Activated CD4-positive, alpha-beta memory T cell treated with anti-CD3 and anti-CD28 coated beads for 36 hours (primary cell): Measurements from ENCODE around the gene ACAP2. TPM values are rescaled to one million over a fixed set of nuclear protein-coding genes. Genes with fewer than 3 reads are reported as not detected.

Experiments used
- CTCF ChIA-PET: fragments of 350-600 bp; sonication (Branson Sonifier 250); formaldehyde crosslinking; loops from one replicate; lab custom pipeline; 2021; ENCODE audit warnings: antibody characterized with exemption, inconsistent platforms; lab: Charles Lee
- POLR2A ChIA-PET: fragments of 350-600 bp; sonication (Branson Sonifier 250); formaldehyde crosslinking; loops from one replicate; lab custom pipeline; 2021; ENCODE audit warnings: antibody characterized with exemption; lab: Charles Lee
- DNase-seq: peaks from one replicate; pipeline ENCODE4 v3.0.0-alpha.2; 2020
- H3K27ac Mint-ChIP-seq: one replicate; pipeline ENCODE4 v1.8.0; 2021; ENCODE audit warnings: mixed read lengths
- H3K27me3 Mint-ChIP-seq: one replicate; pipeline ENCODE4 v1.8.0; 2021; ENCODE audit warnings: mixed read lengths
- H3K36me3 Mint-ChIP-seq: one replicate; pipeline ENCODE4 v1.8.0; 2021; ENCODE audit warnings: mixed read lengths
- H3K4me1 Mint-ChIP-seq: one replicate; pipeline ENCODE4 v1.8.0; 2021; ENCODE audit warnings: low read depth, mixed read lengths
- H3K4me3 Mint-ChIP-seq: one replicate; pipeline ENCODE4 v1.8.0; 2021; ENCODE audit warnings: mild to moderate bottlenecking, mixed read lengths
- H3K9me3 Mint-ChIP-seq: one replicate; pipeline ENCODE4 v1.8.0; 2021; ENCODE audit warnings: mixed read lengths
- intact Hi-C: fragments of 100-400 bp; cut with micrococcal nuclease; formaldehyde crosslinking; loops from one replicate; pipeline ENCODE4 v1.15.1; 2023
- total RNA-seq, 2 experiments: library from RNA; stranded (reverse); gene quantifications; one replicate each; pipeline ENCODE4 v1.2.3, GENCODE V29; 2021

The ACAP2 gene
- total RNA-seq, 2 experiments from 2014 or later: 45.0 to 47.0 TPM

- DNase-seq: no peak
- ChIA-PET POLR2A (no interaction called here), CTCF (no interaction called here)
- intact Hi-C loops: no loop called here
- no peak overlapping the region for H3K4me3 Mint-ChIP-seq
- no peaks in the 10 kb centered on the region for H3K27me3 Mint-ChIP-seq
- peaks cover 20% of the 10 kb centered on the region for H3K4me1 Mint-ChIP-seq
- no peak overlapping the region for H3K27ac Mint-ChIP-seq
- H3K9me3 Mint-ChIP-seq: no peaks in the 10 kb centered on the region
- H3K36me3 Mint-ChIP-seq: peaks cover 2% of the 10 kb centered on the region
Measured at GRCh38 chr3:195265363-195265976, 177.3 kb downstream of the ACAP2 start.

DNA sequence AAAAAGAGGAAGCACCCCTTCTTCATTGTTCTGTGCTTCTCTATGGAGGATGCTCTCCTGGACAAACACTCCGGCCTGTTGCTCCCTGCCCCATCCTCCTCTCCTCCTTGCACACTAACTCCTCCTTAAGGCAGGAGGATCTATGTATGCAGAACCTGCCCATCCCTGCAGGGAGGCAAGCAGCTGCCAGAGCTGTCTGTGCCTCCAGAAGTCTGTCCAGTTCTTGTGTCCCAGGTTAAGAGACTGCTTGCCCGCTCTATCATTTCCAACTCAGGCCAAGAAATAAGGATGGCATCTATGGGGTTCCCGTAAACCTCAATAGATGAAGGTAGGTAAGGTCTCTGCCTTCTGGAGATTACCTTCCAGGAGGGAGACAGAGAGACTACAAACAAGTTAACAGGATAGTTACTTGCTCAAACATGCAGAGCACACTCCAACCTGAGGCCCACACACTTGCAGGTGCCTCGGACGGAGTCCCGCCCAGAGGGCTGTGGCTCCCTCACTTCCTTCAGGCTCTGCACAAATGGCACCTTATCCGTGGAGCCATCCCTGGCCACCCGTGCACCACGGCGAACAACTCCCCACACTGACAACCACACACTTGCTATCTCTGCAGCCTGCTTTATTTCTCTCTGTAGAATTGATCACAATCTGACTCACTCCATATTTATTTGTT is 178.8 kb downstream of the ACAP2 start:
- H3K36me3 Mint-ChIP-seq: peaks cover 2% of the 10 kb centered on the region
- ChIA-PET POLR2A (no interaction called here), CTCF (interaction anchor here (0.9 to 3.8 kb wide), 2 partner anchors 7 to 582 kb away, joined by 3 to 40 read pairs; partner anchors contain the start of gene XXYLT1)
- no peaks in the 10 kb centered on the region for H3K27me3 Mint-ChIP-seq
- no peak for DNase-seq
- H3K4me1 Mint-ChIP-seq: peaks cover 8% of the 10 kb centered on the region
- no peak overlapping the region for H3K27ac Mint-ChIP-seq
- no peaks in the 10 kb centered on the region for H3K9me3 Mint-ChIP-seq
- no peak overlapping the region for H3K4me3 Mint-ChIP-seq
- intact Hi-C loops: no loop called here

DNA sequence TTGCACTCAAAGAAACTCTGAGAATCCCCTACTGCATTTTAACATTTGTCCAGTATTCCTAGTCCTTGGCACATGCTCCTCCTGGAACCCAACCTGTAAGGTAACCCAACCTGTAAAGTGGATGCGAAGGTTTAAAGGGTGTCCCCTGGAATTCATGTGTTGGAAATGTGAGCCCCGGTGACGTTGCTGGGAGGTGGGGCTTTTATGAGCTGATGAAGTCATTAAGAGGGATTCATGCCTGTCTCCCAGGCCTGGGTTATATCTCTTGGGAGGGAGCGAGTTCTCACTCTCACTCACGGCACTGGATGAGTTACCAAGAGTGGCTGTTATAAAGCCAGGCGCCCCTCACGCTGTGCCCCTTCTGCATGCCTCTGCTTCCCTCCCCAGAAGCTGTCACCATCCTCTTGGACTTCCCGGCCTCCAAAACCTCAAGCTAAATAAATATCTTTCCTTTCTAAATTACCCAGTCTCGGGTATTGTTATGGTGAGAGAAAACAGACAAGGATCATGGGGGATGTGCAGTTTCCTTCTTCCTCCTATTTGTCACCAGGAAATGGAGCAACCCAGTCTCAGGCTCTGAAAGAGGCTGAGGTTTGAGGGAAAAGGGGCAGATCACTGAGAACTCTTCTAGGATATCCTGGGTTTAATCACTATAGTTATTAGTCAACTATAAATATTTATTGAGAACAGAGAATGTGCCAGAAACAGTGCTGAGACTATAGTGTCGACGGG is 179.5 kb downstream of the ACAP2 start:
- no peaks in the 10 kb centered on the region for H3K9me3 Mint-ChIP-seq
- peaks cover 2% of the 10 kb centered on the region for H3K36me3 Mint-ChIP-seq
- no peak overlapping the region for H3K27ac Mint-ChIP-seq
- CTCF ChIA-PET: interaction anchor here (3.0 to 3.8 kb wide), 2 partner anchors 7 to 592 kb away, joined by 22 to 40 read pairs; partner anchors contain the start of genes LSG1 and XXYLT1
- POLR2A ChIA-PET: interaction anchor here (1.2 kb wide), 1 partner anchor 576 kb away, joined by 3 read pairs; no protein-coding TSS in a partner anchor
- no peak for DNase-seq
- peaks cover 11% of the 10 kb centered on the region for H3K4me1 Mint-ChIP-seq
- H3K27me3 Mint-ChIP-seq: no peaks in the 10 kb centered on the region
- H3K4me3 Mint-ChIP-seq: no peak overlapping the region
- intact Hi-C loops: no loop called here

DNA sequence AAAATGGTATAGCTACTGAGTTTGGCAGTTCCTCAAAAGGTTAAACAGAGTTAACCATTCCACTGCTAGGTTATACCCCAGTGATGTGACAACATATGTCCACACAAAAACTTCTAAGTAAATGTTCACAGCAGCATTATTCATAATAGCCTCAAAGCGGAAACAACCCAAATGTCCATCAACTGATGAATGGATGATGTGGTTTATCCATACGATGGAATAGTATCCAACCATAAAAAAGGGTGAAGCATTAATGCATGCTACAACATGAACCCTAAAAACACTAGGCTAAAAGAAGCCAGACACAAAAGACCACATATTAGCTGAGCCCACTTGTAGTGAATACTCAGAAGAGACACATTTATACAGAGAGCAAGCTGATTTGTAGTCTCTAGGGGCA is 180.9 kb downstream of the ACAP2 start:
- ChIA-PET POLR2A (no interaction called here), CTCF (interaction anchor here (1.4 to 3.8 kb wide), 5 partner anchors 9 to 590 kb away, joined by 4 to 40 read pairs (median 22); partner anchors contain the start of genes LSG1 and XXYLT1)
- no peak overlapping the region for H3K4me3 Mint-ChIP-seq
- H3K36me3 Mint-ChIP-seq: peaks cover 2% of the 10 kb centered on the region
- DNase-seq: no peak
- no peak overlapping the region for H3K27ac Mint-ChIP-seq
- peaks cover 14% of the 10 kb centered on the region for H3K4me1 Mint-ChIP-seq
- no peaks in the 10 kb centered on the region for H3K27me3 Mint-ChIP-seq
- intact Hi-C loops: no loop called here
- no peaks in the 10 kb centered on the region for H3K9me3 Mint-ChIP-seq

DNA sequence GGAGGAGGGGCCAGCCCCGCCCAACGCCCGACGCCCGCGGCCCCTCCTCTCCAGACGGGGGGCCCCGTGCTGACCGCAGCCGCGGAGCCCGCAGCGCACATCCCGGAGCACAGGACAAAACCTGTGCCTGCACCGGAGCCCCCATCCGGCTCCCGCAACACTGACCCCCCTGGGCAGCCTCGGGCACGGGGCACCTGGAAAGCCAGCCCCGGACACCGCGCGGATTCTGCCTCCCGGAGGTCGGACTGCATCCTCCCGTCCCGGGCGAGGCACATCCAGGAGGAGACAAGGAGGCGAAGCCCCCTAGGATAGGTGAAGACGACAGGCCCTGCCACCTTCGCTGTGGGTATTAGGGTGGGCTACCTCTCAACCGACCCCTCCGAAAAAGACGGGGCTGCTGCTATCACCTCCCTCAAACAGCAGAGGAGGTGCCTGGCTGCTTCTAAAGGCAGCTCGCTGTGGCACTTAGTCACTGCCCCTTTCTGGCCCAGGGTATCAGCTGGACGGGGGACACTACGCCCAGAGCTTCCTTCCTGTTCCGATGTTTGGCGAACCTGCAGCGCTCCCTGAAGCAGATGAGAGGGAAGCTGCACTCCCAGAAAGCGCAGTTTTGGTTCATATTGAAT is 182.4 kb downstream of the ACAP2 start:
- Mint-ChIP-seq H3K27ac (no peak overlapping the region), H3K4me1 (peaks cover 14% of the 10 kb centered on the region), H3K4me3 (peak overlapping the region; percentile 70), H3K9me3 (no peaks in the 10 kb centered on the region), H3K27me3 (no peaks in the 10 kb centered on the region), H3K36me3 (peaks cover 2% of the 10 kb centered on the region)
- POLR2A ChIA-PET: interaction anchor here (1.5 kb wide), 1 partner anchor 578 kb away, joined by 7 read pairs; no protein-coding TSS in a partner anchor
- CTCF ChIA-PET: interaction anchor here (0.6 to 3.8 kb wide), 13 partner anchors 10 to 589 kb away, joined by 3 to 40 read pairs (median 3); partner anchors contain the start of genes LSG1 and XXYLT1
- peak; percentile 54 for DNase-seq
- intact Hi-C loops: loop anchor here (1.0 kb wide), 2 partner anchors 10 to 588 kb away; partner anchors contain the start of gene LSG1

DNA sequence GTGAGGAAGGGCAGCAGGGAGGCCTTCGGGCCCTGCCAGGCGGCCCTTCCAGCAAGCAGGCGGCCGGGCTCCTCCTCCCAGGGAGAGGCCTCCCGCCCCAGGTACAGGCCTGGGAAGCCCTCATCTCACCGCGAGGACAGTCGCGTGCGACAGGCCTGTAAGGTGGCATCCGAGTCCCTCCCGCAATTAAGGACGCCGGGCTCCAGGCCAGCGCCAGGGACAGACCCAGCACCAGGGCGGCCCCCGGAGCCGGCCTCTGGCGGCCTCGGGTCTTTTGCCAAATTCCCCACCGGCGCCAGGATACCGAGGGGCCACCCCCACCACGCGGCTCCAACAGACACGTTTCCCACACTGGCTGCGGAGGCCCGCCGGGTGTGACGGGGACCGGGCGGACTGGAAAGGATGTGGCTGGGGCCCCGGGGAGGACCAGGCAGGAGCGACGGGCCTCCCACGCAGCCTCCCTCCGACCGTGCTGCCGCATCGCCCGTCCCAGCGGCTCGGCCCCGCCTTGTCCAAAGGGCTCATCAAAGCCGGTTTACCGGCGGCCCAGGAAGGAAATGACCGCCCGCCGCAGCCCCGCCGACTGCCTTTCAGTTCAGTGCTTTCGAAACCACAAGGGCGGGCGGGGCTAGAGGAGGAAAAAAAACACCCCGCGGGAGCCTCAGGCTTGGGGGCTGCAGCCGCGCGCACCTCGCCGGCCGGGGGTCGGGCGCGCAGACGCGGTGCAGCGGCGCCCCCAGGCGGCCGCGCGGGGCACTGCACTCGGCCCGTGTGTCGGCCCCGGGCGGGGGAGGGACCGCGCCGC is 183.1 kb downstream of the ACAP2 start:
- ChIA-PET CTCF (interaction anchor here (0.9 to 2.1 kb wide), 9 partner anchors 10 to 588 kb away, joined by 3 to 15 read pairs (median 5); partner anchors contain the start of genes LSG1 and XXYLT1), POLR2A (interaction anchor here (1.2 kb wide), 1 partner anchor 577 kb away, joined by 3 read pairs; no protein-coding TSS in a partner anchor)
- peak overlapping the region; percentile 42 for H3K27ac Mint-ChIP-seq
- peak overlapping the region; percentile 57 for H3K4me3 Mint-ChIP-seq
- H3K27me3 Mint-ChIP-seq: no peaks in the 10 kb centered on the region
- intact Hi-C loops: loop anchor here (1.0 to 10.0 kb wide), 6 partner anchors 11 to 925 kb away; partner anchors contain the start of gene LSG1
- H3K4me1 Mint-ChIP-seq: peaks cover 14% of the 10 kb centered on the region
- no peaks in the 10 kb centered on the region for H3K36me3 Mint-ChIP-seq
- DNase-seq: peak; percentile 90
- no peaks in the 10 kb centered on the region for H3K9me3 Mint-ChIP-seq

GRCh38 chr3:195259154-195259474 is 183.7 kb downstream of the ACAP2 start:
- CTCF ChIA-PET: interaction anchor here (0.9 to 1.7 kb wide), 8 partner anchors 11 to 587 kb away, joined by 3 to 13 read pairs (median 6); partner anchors contain the start of genes LSG1 and XXYLT1
- H3K36me3 Mint-ChIP-seq: no peaks in the 10 kb centered on the region
- no peak for DNase-seq
- POLR2A ChIA-PET: interaction anchor here (0.8 to 1.5 kb wide), 3 partner anchors 12 to 576 kb away, joined by 3 read pairs; partner anchors contain the start of gene XXYLT1
- intact Hi-C loops: loop anchor here (1.0 to 10.0 kb wide), 4 partner anchors 130 to 924 kb away; no protein-coding TSS in a partner anchor
- H3K27ac Mint-ChIP-seq: peak overlapping the region; percentile 62
- H3K4me1 Mint-ChIP-seq: peaks cover 14% of the 10 kb centered on the region
- peak overlapping the region; percentile 12 for H3K4me3 Mint-ChIP-seq
- no peaks in the 10 kb centered on the region for H3K27me3 Mint-ChIP-seq
- no peaks in the 10 kb centered on the region for H3K9me3 Mint-ChIP-seq

DNA sequence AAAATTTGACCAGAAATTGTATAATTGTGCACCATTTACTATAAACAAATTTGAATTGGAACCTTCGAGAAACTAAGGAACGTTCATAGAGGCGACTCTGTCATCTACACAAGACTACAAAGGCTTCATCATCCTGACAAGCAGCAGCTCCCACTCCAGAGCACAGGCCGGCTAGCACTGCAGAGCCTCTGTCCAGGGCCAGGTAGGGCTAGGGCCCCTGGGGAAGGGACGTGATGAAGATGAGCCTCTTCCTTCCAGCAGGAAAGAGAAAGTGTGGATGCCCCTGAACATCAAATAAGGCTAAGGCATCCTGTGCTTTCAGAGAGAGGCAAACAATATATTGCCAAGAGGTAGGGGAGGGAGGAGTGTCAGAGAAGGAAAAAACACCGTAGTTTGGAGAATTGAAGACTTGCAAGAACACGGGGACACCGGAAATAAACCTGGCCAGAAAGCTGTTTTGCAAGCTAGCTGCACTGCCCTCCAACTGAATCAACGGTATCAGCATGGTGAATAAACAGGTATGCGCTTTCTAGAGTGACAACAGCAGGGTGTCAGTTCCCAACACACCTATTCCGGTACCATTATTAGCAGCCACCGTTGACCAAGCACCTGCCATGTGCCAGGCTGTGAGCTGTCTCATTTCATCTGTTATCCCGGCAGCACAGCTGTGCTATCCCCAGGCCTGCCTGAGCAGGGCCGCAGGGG is 184.2 kb downstream of the ACAP2 start:
- DNase-seq: no peak
- peak overlapping the region; percentile 29 for H3K4me3 Mint-ChIP-seq
- POLR2A ChIA-PET: interaction anchor here (0.8 to 1.5 kb wide), 3 partner anchors 13 to 576 kb away, joined by 3 read pairs; partner anchors contain the start of gene XXYLT1
- peak overlapping the region; percentile 62 for H3K27ac Mint-ChIP-seq
- peaks cover 14% of the 10 kb centered on the region for H3K4me1 Mint-ChIP-seq
- no peaks in the 10 kb centered on the region for H3K9me3 Mint-ChIP-seq
- no peaks in the 10 kb centered on the region for H3K27me3 Mint-ChIP-seq
- intact Hi-C loops: loop anchor here (1.0 to 10.0 kb wide), 4 partner anchors 130 to 924 kb away; no protein-coding TSS in a partner anchor
- CTCF ChIA-PET: interaction anchor here (0.9 to 1.9 kb wide), 9 partner anchors 11 to 587 kb away, joined by 3 to 13 read pairs (median 6); partner anchors contain the start of genes LSG1 and XXYLT1
- no peaks in the 10 kb centered on the region for H3K36me3 Mint-ChIP-seq

DNA sequence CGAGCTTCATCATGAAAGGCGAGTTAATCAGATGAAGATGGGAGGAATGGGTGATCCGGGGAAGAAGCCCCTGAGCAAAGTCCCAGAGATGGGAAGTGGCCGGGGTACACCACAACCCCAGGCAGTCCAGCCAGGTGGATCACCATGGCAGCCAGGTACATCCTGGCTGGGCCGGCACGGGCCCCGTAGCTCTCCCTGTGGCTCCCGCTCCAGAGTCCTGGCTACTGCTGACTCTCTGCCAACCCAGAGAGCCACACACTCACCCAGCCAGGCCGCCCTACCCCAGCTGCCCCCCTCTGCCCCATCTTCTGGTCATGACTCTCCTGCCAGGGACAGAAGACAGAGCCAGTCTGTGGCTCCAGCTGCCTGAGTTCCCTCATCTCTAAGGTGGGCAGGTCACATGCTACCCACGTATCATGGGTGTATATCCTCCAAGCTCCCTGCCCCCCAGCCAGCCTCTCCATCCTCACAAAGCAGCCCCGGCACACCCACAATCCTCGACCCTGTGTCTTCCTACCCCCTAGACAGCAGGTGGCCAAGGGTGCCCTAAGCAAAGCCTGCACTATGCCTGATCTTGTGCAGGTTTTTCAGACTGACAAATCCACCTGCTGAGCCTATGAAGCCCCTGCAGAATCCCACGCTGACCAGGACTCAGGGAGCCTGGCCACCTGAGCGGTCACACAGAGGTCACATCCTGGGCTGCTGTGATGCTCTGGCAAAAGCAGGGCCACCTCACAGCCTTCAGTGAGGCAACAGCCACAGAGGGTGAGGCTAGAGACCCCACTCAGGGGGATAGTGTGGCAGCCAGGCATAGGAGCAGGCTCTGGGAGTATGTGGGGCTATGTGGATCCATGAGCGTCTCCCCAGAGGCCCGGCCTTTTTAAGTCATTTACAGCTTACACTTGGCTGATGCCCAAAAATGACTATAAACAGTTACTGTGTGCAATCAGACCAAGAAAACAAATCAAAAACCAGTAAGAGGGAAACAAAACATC is 185.1 kb downstream of the ACAP2 start:
- H3K27ac Mint-ChIP-seq: peak overlapping the region; percentile 62
- H3K4me1 Mint-ChIP-seq: peaks cover 14% of the 10 kb centered on the region
- no peak for DNase-seq
- H3K4me3 Mint-ChIP-seq: peak overlapping the region; percentile 29
- intact Hi-C loops: loop anchor here (2.0 to 10.0 kb wide), 3 partner anchors 129 to 923 kb away; no protein-coding TSS in a partner anchor
- ChIA-PET POLR2A (interaction anchor here (1.5 kb wide), 1 partner anchor 13 kb away, joined by 3 read pairs; the partner anchor contains the start of gene XXYLT1), CTCF (interaction anchor here (0.8 to 1.9 kb wide), 6 partner anchors 13 to 586 kb away, joined by 5 to 13 read pairs (median 8); partner anchors contain the start of genes LSG1 and XXYLT1)
- no peaks in the 10 kb centered on the region for H3K9me3 Mint-ChIP-seq
- no peaks in the 10 kb centered on the region for H3K27me3 Mint-ChIP-seq
- no peaks in the 10 kb centered on the region for H3K36me3 Mint-ChIP-seq
